ENCODE data around the gene TSPAN16.

- TF ChIP-seq CTCF (IDR thresholded peaks at IDR 0.05) (no peak), POLR2A (IDR thresholded peaks at IDR 0.05) (no peak)
Observed at GRCh38 chr19:11356074-11356397, 60.1 kb downstream of the TSPAN16 start.
